GM18520 (cell line): ENCODE measurements around the gene TUBGCP3.
A peak's percentile ranks its signal among the peaks of the same experiment; 100 is the strongest.
"Not testable (repeated sequence)": the region's sequence is repeated elsewhere in the genome, so short reads cannot be mapped to it uniquely, and the experiment has no call there.

ENCODE experiments used
- ATAC-seq: cut with Tn5 transposase; IDR thresholded peaks from one replicate; pipeline ENCODE4 v1.9.1; 2021; ENCODE audit not compliant: unreplicated experiment

Gene TUBGCP3

GRCh38 chr13:112587764-112588489, at the start of gene TUBGCP3:
Gene TUBGCP3, minus strand, starts transcription at chr13:112588153. Its CDS starts 173 bp downstream, at chr13:112587980.
- peak; percentile 74 for ATAC-seq

GRCh38 chr13:112637017-112637801, 49.3 kb upstream of the TUBGCP3 start:
- no peak for ATAC-seq

GRCh38 chr13:112636401-112636975, 48.5 kb upstream of the TUBGCP3 start:
- no peak for ATAC-seq

- ATAC-seq: no peak
Observed at GRCh38 chr13:112635323-112635722, 47.4 kb upstream of the TUBGCP3 start.

- no peak for ATAC-seq
Observed at GRCh38 chr13:112634102-112634501, 46.1 kb upstream of the TUBGCP3 start.

- ATAC-seq: not testable (repeated sequence)
Observed at GRCh38 chr13:112630226-112630625, 42.3 kb upstream of the TUBGCP3 start.

- ATAC-seq: no peak
Observed at GRCh38 chr13:112629161-112629560, 41.2 kb upstream of the TUBGCP3 start.

- not testable (repeated sequence) for ATAC-seq
Observed at GRCh38 chr13:112627613-112628012, 39.7 kb upstream of the TUBGCP3 start.

GRCh38 chr13:112627161-112627560, 39.2 kb upstream of the TUBGCP3 start:
- ATAC-seq: no peak

GRCh38 chr13:112626761-112627160, 38.8 kb upstream of the TUBGCP3 start:
- no peak for ATAC-seq

GRCh38 chr13:112626124-112626523, 38.2 kb upstream of the TUBGCP3 start:
- ATAC-seq: no peak

- no peak for ATAC-seq
Observed at GRCh38 chr13:112625698-112626097, 37.7 kb upstream of the TUBGCP3 start.

GRCh38 chr13:112624602-112625430, 36.9 kb upstream of the TUBGCP3 start:
- no peak for ATAC-seq

GRCh38 chr13:112624040-112624439, 36.1 kb upstream of the TUBGCP3 start:
- ATAC-seq: no peak

- no peak for ATAC-seq
Observed at GRCh38 chr13:112623051-112623711, 35.2 kb upstream of the TUBGCP3 start.

GRCh38 chr13:112622375-112622774, 34.4 kb upstream of the TUBGCP3 start:
- no peak for ATAC-seq

- ATAC-seq: no peak
Observed at GRCh38 chr13:112619730-112620631, 32.0 kb upstream of the TUBGCP3 start.

GRCh38 chr13:112618501-112618900, 30.5 kb upstream of the TUBGCP3 start:
- ATAC-seq: no peak

- no peak for ATAC-seq
Observed at GRCh38 chr13:112617754-112618375, 29.9 kb upstream of the TUBGCP3 start.
